Panc1 (cell line): Measurements from ENCODE around the gene ADCYAP1R1. TPM values are rescaled to one million over a fixed set of nuclear protein-coding genes. Genes with fewer than 3 reads are reported as not detected.

Experiments
- ATAC-seq: fragments of 200-7000 bp; cut with Tn5 transposase; 2 replicates; pipeline ENCODE4 v1.9.1; 2020; ENCODE audit warnings: mild to moderate bottlenecking, moderate library complexity
- BruUV-seq: library from RNA; stranded (reverse); fragments of 400-500 nt; replicated peaks from 2 replicates; lab custom pipeline; 2021; lab: Mats Ljungman, UMichigan
- CTCF ChIA-PET: fragments of 300-600 bp; sonication (Branson Sonifier 250); formaldehyde crosslinking; loops from one replicate; lab custom pipeline; 2022; ENCODE audit warnings: antibody characterized with exemption; lab: Charles Lee
- POLR2A ChIA-PET: fragments of 300-600 bp; sonication (Branson Sonifier 250); formaldehyde crosslinking; loops from one replicate; lab custom pipeline; 2022; ENCODE audit warnings: antibody characterized with exemption; lab: Charles Lee
- DNase-seq: peaks from one replicate; pipeline ENCODE4 v3.0.0-alpha.2; 2010; ENCODE audit warnings: low read depth, low spot score
- H3K27ac ChIP-seq: 2 replicates; pipeline ENCODE4 v1.5.1; 2011; ENCODE audit warnings: mild to moderate bottlenecking, low read length, inconsistent platforms
- H3K27me3 ChIP-seq: fragments of 200-500 bp; sonication (Bioruptor generic); 2 replicates; pipeline ENCODE4 v1.6.0; 2014; ENCODE audit warnings: low read length, inconsistent platforms; ENCODE audit not compliant: control insufficient read depth, insufficient read depth
- H3K36me3 ChIP-seq: fragments of 200-500 bp; sonication (Bioruptor generic); 2 replicates; pipeline ENCODE4 v1.5.1; 2014; ENCODE audit warnings: inconsistent platforms, mild to moderate bottlenecking, low read length, moderate library complexity; ENCODE audit not compliant: control insufficient read depth, insufficient read depth
- H3K4me1 ChIP-seq: 2 replicates; pipeline ENCODE4 v1.5.1; 2011; ENCODE audit warnings: inconsistent platforms, mild to moderate bottlenecking, low read length, moderate library complexity; ENCODE audit not compliant: control insufficient read depth, insufficient read depth
- H3K4me3 ChIP-seq, 2 experiments: 2 replicates each; pipeline ENCODE4 v1.5.1; 2011 to 2012; ENCODE audit warnings: low read depth in 2 of 2, low read length in 2 of 2, mild to moderate bottlenecking in 2 of 2, inconsistent platforms in 1 of 2, moderate library complexity in 1 of 2
- H3K9me3 ChIP-seq: fragments of 200-500 bp; sonication (Bioruptor generic); 2 replicates; pipeline ENCODE4 v1.5.1; 2014; ENCODE audit warnings: low read depth, mild to moderate bottlenecking, inconsistent platforms, low read length, moderate library complexity; ENCODE audit not compliant: control insufficient read depth, insufficient read depth
- POLR2AphosphoS5 ChIP-seq: IDR thresholded peaks from 2 replicates; pipeline ENCODE4 v1.6.1; 2012; ENCODE audit warnings: mild to moderate bottlenecking, low read depth, low read length, moderate library complexity
- SIN3A ChIP-seq: IDR thresholded peaks from 2 replicates; pipeline ENCODE4 v1.6.1; 2012; ENCODE audit warnings: low read depth, mild to moderate bottlenecking, low read length, moderate library complexity, borderline replicate concordance; ENCODE audit not compliant: insufficient read depth
- TCF7L2 ChIP-seq: IDR thresholded peaks from 2 replicates; pipeline ENCODE4 v1.6.1; 2011; ENCODE audit warnings: mild to moderate bottlenecking, low read depth, low read length, inconsistent platforms
- in situ Hi-C: cut with HindIII; loops from 2 replicates; pipeline ENCODE4 v1.10.0; 2016; ENCODE audit warnings: low sequenced_read_pairs, low pct_unique_long_range_greater_than_20kb
- intact Hi-C: fragments of 100-400 bp; cut with micrococcal nuclease; formaldehyde crosslinking; loops from one replicate; pipeline ENCODE4 v1.10.0; 2022; ENCODE audit not compliant: unreplicated experiment
- total RNA-seq: library from RNA; stranded (reverse); gene quantifications from one replicate; pipeline ENCODE4 v1.2.1, GENCODE V29; 2021; ENCODE audit not compliant: unreplicated experiment
- TF ChIP-seq, protein P1 (sequence below), 2 experiments: IDR thresholded peaks; 2 replicates each; pipeline ENCODE4 v1.6.1; 2011 to 2012; ENCODE audit warnings: low read depth in 2 of 2, control low read depth in 1 of 2, low read length in 1 of 2, mild to moderate bottlenecking in 1 of 2, moderate library complexity in 1 of 2; ENCODE audit not compliant: insufficient read depth in 1 of 2
- TF ChIP-seq, protein P2 (sequence below): fragments of 450-650 bp; IDR thresholded peaks from 2 replicates; pipeline ENCODE4 v1.5.1; 2017; ENCODE audit warnings: mild to moderate bottlenecking

ADCYAP1R1 gene
- total RNA-seq, 1 experiment from 2014 or later: not detected

- ATAC-seq: no peak
- in situ Hi-C loops: no loop called here
- Histone ChIP-seq H3K4me3 (no peak overlapping the region), H3K4me1 (no peaks in the 10 kb centered on the region), H3K36me3 (no peaks in the 10 kb centered on the region), H3K9me3 (no peaks in the 10 kb centered on the region), H3K27ac (no peak overlapping the region), H3K27me3 (peaks cover 19% of the 10 kb centered on the region)
- TF ChIP-seq, protein P1, sequence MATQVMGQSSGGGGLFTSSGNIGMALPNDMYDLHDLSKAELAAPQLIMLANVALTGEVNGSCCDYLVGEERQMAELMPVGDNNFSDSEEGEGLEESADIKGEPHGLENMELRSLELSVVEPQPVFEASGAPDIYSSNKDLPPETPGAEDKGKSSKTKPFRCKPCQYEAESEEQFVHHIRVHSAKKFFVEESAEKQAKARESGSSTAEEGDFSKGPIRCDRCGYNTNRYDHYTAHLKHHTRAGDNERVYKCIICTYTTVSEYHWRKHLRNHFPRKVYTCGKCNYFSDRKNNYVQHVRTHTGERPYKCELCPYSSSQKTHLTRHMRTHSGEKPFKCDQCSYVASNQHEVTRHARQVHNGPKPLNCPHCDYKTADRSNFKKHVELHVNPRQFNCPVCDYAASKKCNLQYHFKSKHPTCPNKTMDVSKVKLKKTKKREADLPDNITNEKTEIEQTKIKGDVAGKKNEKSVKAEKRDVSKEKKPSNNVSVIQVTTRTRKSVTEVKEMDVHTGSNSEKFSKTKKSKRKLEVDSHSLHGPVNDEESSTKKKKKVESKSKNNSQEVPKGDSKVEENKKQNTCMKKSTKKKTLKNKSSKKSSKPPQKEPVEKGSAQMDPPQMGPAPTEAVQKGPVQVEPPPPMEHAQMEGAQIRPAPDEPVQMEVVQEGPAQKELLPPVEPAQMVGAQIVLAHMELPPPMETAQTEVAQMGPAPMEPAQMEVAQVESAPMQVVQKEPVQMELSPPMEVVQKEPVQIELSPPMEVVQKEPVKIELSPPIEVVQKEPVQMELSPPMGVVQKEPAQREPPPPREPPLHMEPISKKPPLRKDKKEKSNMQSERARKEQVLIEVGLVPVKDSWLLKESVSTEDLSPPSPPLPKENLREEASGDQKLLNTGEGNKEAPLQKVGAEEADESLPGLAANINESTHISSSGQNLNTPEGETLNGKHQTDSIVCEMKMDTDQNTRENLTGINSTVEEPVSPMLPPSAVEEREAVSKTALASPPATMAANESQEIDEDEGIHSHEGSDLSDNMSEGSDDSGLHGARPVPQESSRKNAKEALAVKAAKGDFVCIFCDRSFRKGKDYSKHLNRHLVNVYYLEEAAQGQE (IDR thresholded peaks at IDR 0.05; ENCODE audit: insufficient read depth in 1 of 2, low read depth in 2 of 2, low read length in 1 of 2): no peak
- TF ChIP-seq POLR2AphosphoS5 (no peak), SIN3A (no peak), TCF7L2 (no peak)
- TF ChIP-seq, protein P2, sequence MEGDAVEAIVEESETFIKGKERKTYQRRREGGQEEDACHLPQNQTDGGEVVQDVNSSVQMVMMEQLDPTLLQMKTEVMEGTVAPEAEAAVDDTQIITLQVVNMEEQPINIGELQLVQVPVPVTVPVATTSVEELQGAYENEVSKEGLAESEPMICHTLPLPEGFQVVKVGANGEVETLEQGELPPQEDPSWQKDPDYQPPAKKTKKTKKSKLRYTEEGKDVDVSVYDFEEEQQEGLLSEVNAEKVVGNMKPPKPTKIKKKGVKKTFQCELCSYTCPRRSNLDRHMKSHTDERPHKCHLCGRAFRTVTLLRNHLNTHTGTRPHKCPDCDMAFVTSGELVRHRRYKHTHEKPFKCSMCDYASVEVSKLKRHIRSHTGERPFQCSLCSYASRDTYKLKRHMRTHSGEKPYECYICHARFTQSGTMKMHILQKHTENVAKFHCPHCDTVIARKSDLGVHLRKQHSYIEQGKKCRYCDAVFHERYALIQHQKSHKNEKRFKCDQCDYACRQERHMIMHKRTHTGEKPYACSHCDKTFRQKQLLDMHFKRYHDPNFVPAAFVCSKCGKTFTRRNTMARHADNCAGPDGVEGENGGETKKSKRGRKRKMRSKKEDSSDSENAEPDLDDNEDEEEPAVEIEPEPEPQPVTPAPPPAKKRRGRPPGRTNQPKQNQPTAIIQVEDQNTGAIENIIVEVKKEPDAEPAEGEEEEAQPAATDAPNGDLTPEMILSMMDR: no peak
- intact Hi-C loops: no loop called here
- POLR2A ChIA-PET: no interaction called here
- BruUV-seq: no TSS peak
- CTCF ChIA-PET: no interaction called here
- DNase-seq: no peak
Observed at GRCh38 chr7:31082447-31082846, 30.3 kb downstream of the ADCYAP1R1 start.

GRCh38 chr7:31083210-31083786 lies 31.2 kb downstream of the ADCYAP1R1 start:
- H3K9me3 ChIP-seq: no peaks in the 10 kb centered on the region
- no peak for TF ChIP-seq TCF7L2
- TF ChIP-seq, protein P2: no peak
- TF ChIP-seq, protein P1 (IDR thresholded peaks at IDR 0.05; ENCODE audit: insufficient read depth in 1 of 2, low read depth in 2 of 2, low read length in 1 of 2): no peak
- H3K4me3 ChIP-seq: no peak overlapping the region
- H3K36me3 ChIP-seq: no peaks in the 10 kb centered on the region
- no TSS peak for BruUV-seq
- ATAC-seq (no peak), DNase-seq (no peak)
- intact Hi-C loops: no loop called here
- ChIA-PET POLR2A (no interaction called here), CTCF (no interaction called here)
- in situ Hi-C loops: no loop called here
- H3K27ac ChIP-seq: no peak overlapping the region
- H3K27me3 ChIP-seq: peaks cover 20% of the 10 kb centered on the region
- no peaks in the 10 kb centered on the region for H3K4me1 ChIP-seq
